GM21576 (cell line): Measurements from ENCODE around the gene CAMK1G.

Experiments used
- ATAC-seq: cut with Tn5 transposase; IDR thresholded peaks from one replicate; pipeline ENCODE4 v1.9.1; 2021; ENCODE audit warnings: mild to moderate bottlenecking, moderate library complexity; ENCODE audit not compliant: unreplicated experiment

CAMK1G gene

DNA sequence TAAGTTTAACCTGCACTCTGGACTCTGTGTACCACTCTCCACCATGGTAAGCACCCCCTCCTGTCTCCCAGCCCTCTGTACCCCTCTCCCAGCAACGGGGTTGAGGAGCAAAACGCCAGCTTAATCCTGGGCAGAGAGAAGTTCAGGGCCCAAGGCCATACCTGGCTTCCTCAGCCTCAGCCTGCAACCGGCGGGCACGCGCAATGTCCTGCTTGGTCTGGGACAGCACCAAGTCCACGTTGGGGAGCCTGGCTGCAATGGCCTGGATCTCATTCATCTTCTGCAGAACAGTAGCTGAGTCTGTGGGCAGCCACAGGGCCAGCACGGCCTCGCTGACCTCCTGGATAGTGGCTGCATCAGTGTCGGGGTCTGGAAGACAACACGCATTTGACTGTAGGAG is 34.8 kb downstream of the CAMK1G start:
- no peak for ATAC-seq

DNA sequence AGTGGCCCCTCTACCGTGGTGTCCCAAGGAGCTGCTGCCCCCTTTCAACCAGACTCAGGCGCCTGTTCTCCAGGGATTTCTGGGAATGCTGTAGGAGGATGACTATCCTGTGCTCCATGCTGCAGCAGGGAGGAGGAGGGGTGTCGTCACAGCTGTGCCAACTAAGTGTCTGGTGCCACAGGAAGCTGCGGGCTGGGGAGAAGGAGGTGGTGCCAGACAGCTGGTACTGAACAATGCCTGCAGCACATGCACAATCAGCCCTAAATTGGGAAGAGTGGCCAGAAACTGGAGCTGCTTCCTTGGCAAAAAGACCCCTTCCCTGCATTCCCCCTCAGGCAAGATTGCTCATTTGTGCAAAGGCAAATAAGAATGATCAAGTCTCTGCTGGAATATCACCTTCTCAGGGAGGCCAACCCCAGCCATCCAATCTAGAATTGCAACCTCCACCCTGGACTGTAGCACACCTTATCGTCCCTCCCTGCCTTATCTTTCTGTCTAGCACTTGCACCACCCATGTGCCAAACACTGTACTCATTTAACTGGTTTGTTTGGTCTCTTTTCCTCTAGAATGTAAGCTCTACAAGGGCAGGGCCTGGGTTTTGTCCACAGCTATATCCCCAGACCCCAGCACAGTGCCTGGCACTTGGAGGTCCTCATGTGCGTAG is 35.4 kb downstream of the CAMK1G start:
- no peak for ATAC-seq

DNA sequence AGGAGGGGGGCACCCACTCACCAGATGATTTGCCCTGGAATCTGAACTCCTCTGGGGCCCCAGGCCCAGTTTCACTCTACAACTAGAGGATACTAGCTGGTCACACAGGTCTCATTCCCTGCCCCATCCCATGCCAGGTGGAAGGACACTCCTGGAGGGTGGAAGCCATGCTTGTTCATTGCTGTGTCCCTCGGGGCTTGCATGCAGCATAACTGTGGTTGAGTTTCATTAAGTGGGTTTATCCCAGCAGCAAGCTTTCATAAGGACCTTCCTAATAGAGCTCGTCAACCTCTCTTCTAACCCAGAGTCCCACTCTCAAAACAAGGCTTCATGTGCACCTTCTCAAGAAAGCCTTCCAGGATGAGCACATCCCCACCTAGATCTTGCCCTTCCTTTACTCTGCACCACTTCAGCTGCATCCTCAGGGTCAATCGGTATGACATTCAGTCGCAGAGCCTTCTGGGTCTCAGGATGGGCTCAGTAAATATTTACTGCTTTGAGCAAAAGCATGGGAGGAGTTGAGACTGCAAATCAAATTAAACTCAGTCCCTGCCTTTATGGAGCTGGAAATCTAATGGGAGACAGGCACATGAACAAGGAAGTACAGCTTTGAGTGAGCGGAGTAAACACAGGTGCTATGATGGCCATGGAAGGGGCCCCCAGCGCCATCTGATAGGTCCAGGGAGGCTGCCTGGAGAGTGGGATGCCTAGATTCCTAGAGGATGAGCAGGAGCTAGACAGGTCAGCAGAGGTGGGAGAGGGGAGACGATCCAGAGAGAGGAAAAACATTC is 36.4 kb downstream of the CAMK1G start:
- no peak for ATAC-seq

- ATAC-seq = no peak
These were observed 37.0 kb downstream of the CAMK1G start for GRCh38 chr1:209620487-209620884.

GRCh38 chr1:209621286-209621685 is 37.8 kb downstream of the CAMK1G start:
- ATAC-seq = no peak

- ATAC-seq = no peak
These were observed 38.5 kb downstream of the CAMK1G start for GRCh38 chr1:209621741-209622655.

DNA sequence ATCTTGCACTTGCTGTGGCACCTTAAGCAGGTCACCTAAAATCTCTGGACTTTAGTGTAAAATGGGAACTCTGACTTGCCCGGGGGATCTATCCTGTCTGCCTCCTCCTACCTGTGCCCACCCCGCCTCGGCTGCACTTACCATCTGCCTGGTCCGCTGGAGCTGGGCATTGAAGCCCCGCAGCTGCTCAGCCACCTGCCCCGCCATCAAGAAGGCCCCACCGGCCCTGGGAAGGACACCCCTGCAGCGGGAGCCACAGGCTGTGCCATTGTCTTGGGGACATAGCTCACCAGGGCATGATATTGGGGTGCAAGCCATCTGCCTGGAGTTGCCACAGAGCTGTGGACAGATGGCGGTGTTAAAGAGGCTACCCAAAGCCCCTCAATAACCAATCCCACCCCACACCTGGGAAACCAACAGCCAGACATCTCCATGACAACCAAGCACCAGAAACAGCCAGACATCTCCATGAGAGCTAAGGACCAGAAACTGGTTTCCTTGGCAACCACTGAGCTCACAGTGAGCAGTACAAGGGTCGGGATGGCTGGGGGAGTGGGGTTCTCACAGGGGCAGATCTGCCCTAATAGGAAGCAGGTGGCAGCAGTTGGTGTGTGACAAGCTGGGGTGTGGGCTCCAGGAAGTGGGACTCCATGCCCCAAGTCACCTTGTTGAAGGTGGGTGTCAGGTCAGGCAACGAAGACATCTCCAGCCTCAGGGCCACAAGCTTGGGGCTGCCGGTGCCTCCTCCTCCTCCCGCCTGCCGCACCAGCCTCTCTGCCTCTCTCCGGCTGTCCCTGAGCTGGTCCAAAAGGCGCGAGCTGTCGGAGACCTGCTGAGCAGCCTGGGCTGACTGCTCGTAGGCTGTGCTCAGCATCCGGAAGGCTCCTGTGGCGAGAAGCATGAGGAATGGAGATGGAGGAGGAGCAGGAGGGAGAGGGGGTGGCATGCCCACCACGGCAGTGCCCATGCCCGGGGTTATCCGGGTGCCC is 39.6 kb downstream of the CAMK1G start:
- no peak for ATAC-seq

DNA sequence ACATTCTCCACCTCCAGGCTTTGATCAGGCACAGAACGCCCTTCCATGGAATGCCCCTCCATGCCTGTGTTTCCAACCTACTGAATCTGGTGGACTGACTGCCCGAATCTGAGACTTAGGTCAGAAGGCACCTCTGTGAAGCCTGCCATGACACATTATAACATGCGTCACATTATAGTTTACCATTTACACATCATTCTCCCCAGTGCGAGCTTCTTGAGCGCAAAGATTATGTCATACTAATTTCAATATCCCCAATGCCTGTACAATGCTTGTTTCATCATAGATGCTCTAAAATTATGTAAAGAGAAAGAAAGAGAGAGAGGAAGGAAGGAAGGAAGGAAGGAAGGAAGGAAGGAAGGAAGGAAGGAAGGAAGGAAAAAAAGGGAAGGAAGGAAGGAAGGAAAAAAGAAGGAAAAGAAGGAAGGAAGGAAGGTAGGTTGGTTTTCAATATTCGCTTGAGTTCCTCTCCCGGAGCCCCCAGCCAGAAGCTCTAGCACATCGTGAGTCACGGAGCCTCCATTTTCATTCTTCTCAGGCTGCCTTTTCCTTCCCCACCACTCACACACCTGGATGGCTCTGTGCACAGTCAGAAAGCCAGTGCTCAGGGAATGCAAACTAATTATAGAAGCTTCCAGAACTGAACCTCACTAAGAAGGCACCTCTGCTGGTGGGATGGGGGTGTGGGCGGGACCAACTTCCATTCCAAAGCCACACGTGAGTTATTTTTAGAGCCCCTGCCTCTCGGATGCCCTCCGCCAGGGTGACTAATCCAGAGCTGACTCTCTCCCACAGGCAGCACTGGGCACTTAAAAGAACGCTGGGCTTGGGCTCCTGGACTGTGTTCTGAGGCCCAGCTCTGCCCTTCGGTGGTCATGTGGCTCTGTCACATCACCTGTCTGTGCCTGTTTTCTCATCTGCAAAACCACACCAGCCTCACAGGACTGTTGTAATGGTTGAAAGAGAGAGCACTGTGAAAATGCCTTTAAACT is 41.3 kb downstream of the CAMK1G start:
- no peak for ATAC-seq

GRCh38 chr1:209625791-209626285 is 42.3 kb downstream of the CAMK1G start:
- ATAC-seq = no peak

DNA sequence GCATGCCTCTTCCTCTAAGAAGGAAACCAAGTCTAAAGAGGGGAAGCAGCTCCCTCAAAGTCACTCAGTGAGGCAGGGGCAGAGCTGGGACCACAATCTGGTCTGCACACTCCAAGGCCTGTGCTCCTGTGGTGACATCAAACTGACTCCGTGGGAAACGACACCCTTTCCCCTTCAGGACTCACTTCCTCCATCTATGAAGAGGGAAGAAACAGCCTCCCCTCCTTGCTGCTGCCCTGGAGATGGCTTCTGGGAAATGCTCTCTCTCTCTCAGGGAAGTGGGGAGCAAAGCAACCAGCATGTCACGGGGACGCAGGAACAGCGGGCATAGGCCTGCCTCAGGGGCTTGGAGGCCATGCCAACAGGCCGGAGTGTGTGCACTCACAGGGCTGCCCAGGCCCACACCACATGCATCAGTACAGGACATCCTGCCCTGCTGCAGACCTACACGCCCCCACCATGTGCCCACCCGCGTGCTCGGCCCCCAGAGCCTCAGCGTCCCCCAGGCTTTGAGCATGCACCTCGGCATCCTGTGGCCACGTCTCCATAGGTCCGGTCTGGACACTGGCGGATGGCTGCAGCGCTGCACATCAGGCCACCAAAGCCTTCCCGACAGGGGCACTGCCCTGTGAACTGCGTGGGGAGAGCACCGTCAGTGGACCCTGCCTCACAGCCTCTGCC is 43.0 kb downstream of the CAMK1G start:
- no peak for ATAC-seq

DNA sequence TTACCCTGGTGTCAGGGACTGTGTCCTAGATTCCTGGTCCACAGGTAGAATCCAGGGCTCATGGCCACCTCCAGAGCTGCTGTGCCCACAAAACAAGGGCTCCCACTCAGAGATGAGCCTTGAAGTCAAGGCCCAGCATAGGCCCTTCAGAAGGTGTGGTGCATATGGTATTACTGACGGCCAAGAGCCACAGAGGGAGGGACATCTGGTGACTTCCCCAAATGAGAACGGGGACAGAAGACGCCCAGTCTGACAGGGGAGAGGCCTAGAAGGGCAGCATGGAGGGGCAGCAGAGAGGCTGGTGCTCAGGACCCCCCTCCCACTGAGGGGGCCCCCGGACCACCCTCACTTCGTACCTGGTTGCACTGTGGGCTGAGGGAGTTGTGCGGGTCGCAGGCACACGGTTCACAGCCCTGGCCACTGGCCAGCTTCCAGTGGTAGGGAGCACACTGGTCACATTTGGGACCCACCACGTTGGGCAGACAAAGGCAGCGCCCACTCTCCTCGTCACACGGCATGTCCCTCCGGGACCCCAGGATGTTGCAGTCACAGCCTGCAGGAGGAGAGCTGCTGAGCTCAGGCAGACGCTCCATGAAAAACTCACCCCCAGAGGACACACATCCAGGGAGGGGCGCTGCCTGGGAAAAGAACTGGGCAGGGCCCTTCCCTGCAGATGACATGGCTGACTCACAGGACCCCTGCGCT is 43.7 kb downstream of the CAMK1G start:
- peak; percentile 31 for ATAC-seq

DNA sequence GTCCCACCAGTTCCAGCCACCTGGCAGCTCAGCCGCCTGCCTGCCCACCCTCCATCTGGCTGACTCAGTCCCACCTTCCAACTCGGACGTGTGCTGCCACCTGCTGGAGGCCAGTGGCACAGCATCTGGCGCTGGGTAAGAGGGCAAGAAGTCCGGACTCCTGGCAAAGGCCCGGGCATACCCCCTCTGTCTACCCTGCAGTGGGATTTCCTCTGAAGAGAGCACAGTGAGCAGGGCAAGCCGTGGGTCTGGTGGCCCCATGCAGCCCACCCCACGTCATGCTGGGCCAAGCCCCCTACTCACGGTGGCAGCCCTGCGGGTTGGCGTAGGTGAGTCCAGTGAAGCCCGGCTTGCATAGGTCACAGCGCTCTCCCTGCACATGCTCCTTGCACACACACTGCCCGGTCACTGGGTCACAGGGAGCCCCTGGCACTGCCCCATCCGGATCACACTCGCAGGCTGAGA is 44.2 kb downstream of the CAMK1G start:
- peak; percentile 81 for ATAC-seq

DNA sequence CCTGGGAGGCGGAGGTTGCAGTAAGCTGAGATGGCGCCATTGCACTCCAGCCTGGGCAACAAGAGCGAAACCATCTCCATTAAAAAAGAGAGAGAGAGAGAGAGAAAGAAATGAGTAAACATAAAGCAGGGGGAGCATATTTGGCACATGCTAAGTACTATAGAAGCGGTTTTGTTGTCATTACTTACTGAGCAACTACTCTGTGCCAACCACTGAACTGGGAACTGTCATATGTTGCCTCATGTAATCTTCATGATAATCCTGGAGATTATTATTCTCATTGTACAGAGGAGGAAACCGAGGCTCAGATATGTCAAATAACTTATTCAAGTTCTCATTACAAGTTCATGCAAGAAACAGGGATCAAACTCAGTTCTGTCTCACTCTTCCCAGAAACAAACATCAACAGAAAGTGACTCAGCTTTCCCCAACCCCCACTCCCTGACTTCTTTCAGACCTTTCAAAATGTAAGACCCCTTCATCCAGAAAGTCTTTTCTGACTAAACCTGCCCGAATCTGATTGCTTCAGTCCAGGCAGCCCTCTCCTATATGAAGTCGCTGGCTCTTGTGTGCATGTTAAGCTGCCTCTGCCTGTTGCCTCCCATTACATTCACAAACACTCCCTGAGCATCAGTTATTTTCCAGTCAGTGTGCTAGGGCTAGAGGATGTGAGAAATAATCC is 45.2 kb downstream of the CAMK1G start:
- ATAC-seq = no peak

DNA sequence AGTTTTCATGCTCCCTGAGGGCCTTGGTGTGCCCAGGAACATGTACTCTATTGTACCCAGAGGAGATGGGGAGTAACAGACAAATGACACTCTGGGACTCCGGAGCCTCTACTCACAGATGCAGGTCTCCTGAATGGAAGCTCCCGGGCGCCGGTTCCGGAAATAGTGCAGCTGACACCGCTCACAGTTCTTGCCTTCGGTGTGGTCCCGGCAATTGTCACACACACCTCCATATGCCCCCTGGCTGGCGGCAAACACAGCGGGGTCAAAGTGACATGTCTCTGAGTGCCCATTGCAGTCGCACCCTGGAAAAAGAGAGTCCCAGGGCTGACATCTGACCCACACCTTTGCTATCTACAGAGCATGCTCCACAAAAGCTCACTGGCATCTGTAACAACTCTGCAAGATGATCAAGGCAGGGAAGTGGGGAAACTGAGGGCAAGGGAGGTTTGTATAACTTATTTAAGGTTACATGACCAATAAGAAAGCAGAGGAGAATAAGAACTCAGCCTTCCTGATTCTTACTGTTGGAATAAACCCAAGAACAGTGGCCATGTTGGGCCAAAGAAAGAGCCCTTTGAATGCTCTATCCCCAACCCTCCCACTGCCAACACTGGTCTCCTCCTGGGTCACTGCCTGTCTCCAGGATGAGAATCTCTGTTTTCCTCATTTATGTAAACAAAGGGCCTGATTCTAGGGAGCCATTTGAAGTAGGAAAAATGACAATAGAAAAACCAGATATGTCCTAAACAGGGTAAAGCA is 46.3 kb downstream of the CAMK1G start:
- ATAC-seq = no peak

DNA sequence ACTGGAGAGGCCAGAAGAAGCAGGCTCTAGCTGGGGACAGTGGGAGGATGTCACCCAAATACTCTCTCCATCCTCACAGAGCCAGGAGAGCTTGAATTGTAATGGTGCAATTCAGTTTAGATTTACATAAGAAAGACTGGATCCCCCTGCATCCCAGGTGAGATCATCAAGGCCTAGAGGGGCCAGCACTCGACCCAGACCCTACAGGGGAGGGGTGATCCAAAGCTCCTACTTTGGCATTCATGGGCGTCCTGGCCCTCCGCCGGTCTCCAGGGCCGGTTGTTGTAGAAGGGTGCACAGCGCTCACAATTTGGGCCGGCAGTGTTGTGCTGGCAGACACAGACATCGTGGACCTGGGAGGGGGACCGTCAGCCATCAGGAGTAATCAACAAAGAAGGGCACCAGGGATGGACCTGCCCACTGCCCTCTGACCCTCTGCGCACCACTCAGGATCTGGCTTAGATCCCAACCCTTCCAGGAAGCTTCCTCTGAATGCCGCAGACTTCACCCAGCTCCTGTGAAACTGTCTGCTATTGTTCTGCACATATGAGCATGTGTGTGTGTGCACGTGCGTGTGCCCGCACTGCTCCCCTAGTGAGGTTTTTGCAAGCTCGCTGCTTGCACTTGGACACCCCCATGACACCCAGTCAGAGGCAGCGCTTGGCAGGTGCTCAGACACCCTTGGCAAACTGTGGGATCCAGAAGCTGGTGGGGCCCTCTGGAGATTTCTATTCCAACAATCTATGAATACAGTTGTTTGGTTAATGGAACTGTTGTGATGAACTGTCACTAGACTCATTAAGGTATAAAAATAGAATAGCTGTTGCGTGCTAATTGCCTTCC is 47.1 kb downstream of the CAMK1G start:
- no peak for ATAC-seq
